Measurements from ENCODE around the gene HCLS1.
"Not testable (repeated sequence)": the region's sequence is repeated elsewhere in the genome, so short reads cannot be mapped to it uniquely, and the experiment has no call there.

Gene HCLS1

DNA sequence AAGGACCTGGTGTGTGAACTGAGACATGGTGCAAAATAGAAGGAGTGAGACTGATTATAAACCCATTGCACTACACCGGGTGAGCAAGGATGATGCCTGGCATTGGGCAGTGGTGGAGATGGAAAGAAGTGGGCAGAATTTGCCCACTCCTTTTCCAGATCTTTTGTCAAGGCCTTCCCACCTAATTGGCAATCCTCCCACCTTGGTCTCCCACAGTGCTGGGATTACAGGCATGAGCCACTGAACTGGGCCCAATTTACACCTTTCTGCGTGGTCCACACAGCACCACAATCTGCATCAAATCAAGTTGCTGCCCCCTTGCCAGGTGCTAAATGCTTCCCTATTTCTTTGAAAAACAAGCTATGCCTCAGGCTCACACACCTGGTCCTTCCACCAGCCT is 62.1 kb downstream of the HCLS1 start:
- no peak for DNase-seq (ENCODE audit: low spot score)

DNA sequence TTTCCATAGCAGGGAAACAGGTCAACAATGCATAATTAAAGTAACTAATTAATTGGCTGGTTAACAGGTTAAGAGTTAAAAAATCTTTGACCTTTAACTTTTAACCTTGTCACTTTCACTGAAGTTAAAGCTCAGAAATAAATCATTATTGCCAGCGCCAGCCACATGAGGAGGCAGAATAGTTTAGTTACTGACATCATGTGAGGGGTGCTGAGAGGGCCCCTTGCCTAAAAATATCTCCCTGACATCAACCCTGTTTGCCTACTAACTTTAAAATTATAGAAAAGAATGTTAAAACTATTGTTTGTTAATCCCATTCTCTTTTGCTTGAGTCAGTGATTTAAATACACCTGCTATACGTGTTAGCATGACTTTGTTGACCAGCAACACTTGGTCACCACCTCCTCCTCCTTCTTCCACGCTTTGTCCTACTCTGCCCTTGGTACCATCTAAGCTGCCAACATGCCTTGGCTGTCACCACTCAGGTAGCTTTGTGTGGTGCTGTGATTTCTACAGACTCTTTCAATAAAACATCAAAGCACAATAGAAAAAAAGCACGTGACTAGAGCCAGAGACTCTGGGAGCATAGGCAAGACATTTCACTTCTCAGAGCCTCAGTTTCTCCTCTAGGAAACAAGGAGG is 64.8 kb downstream of the HCLS1 start:
- no peak for DNase-seq (ENCODE audit: low spot score)

GRCh38 chr3:121594850-121595249 is 65.9 kb downstream of the HCLS1 start:
- DNase-seq (ENCODE audit: low spot score) = no peak

GRCh38 chr3:121593806-121594205 is 66.9 kb downstream of the HCLS1 start:
- DNase-seq (ENCODE audit: low spot score) = not testable (repeated sequence)

DNA sequence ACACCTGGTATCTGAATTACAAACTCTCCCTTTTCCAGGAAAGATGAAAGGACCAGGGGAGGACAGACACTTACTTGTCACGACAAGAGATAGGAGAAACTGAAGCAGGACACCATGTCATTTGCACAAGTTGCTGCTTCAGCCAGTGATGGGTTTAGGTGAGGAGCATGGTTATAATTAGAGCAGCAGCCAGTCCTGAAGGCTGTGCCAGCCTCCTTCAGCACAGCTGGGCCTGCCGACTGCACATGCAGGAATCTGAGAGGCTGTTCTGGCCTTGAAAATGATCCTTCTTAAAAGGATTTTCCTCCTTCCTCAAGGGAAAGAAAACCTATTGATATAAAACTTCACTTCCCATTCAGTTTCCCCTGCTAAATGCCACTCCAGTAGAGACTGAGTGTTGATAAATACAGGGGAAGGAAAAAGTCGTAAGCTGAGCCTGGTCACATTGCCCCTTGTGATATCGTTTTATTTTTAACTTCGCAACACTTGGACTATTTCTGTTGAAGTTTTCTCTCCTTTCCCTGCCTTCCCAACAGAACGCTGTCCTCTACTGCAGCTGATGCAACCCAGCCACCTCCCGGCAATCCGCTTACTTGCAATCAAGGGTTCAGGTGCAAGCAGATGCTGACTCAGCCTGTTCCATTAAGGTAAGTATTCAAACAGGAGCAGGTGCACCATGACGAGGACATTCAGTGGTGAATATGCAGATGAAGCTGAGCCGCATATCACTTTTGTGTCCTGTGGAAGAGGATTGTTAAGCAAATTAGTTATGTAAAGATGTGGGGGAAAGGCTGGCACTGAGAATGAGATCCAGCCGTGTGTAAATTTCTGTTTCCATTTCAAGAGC is 67.6 kb downstream of the HCLS1 start, which contains the start of gene FBXO40:
Gene FBXO40 (plus strand): TSS at position 524 of the 847 bp plus-strand sequence. CDS start 27,197 bp downstream, outside the sequence.
- no peak for DNase-seq (ENCODE audit: low spot score)

GRCh38 chr3:121584418-121584817 is 76.3 kb downstream of the HCLS1 start:
- no peak for DNase-seq (ENCODE audit: low spot score)

DNA sequence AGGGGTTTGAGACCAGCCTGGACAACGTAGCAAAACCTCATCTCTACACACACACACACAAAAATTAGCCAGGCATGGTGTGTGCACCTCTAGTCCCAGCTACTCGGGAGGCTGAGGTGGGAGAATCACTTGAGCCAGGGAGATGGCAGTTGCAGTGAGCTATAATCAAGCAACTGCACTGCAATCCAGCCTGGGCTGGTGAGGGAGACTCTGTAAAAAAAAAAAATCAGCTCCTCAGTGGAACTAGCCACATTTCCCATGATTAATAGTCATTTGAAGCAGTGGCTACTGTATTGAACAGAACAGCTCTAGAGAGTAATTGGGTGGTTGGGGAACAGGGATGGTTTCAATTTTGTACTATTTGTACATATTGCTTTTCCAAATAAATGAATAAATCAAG is 79.0 kb downstream of the HCLS1 start:
- DNase-seq (ENCODE audit: low spot score) = no peak

Measured in SW480 (cell line).